HG03442 (cell line): ENCODE data around the gene TIAM2.
"Not testable (repeated sequence)": the region's sequence is repeated elsewhere in the genome, so short reads cannot be mapped to it uniquely, and the experiment has no call there.

Source experiments
- ATAC-seq: cut with Tn5 transposase; IDR thresholded peaks from one replicate; pipeline ENCODE4 v1.9.1; 2021; ENCODE audit warnings: mild to moderate bottlenecking, moderate library complexity; ENCODE audit not compliant: unreplicated experiment

TIAM2 gene

GRCh38 chr6:155221086-155221485 is 226.0 kb downstream of the TIAM2 start:
- no peak for ATAC-seq

DNA sequence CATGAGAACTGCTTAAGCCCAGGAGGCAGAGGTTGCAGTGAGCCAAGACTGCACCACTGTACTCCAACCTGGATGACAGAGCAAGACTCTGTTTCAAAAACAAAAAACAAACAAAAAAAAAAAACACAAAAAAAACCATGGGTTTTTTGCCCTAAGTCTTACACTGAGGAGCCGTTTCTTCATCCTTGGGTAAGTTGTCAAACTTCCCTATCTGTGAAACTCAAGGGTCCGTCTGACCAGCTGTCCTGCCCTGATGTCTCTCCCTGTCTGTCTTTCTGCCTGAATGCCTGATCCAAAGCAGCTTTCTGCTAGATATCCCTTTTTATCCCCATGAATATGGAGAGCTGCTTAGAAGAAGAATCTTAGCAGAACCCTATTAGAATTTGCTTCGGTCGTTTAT is 227.4 kb downstream of the TIAM2 start:
- ATAC-seq: no peak

DNA sequence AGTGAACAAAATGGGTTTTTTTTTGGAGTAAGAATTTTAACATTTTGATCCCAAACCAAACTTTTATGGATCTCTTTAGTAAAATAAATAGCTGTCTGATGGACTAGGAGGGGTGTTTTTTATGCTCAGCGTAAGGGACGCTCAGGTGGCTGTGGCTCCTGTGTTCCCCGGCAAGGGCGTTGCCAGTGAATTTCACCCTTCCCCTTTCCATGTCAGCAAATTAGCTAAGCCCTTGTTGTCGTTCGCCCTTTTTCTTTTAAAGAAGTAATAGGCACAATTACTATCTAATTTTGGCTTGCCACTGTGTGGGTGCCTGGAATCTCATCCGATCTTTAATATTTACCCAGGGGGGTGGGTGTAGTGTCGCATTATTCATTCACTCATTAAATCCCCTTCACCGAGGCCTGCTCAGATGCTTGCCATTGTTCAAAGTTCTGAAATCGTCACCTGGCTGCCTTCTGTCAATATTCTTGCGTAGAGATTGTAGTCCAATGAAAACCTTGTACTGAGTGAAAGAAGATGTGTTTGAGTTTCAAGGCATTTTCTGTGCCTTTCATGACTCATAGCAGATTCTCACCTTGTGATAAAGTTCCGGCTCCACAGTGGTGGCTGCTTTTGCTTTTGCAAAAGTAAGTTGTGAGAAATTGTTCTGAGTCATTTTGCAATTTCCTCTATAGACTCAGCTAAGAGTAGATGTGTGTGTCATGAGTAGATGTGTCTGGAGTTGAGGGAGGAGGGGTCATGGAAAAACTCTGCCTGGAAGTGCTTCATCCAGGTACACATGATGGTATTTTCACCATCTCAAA is 228.7 kb downstream of the TIAM2 start:
- peak; percentile 96 for ATAC-seq

DNA sequence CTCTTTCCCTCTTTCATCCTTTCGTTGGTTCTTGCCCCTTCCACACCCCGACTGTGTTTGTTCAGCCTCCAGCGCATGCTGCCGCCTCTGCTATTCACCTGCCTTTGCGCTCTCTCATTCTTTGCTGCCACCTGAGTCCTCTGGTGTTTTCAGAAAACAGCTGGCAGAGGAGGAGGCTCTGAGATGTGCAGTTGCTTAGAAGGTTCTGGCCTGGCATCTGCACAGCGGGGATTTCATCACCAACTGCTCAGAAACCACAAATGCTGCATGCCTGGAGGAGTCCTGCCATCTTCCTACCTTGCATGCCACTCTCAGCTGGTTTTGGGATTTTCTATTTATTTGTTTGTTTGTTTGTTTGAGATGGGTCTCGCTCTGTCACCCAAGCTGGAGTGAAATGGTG is 229.5 kb downstream of the TIAM2 start:
- ATAC-seq: no peak

GRCh38 chr6:155227046-155227445 is 231.9 kb downstream of the TIAM2 start:
- no peak for ATAC-seq

DNA sequence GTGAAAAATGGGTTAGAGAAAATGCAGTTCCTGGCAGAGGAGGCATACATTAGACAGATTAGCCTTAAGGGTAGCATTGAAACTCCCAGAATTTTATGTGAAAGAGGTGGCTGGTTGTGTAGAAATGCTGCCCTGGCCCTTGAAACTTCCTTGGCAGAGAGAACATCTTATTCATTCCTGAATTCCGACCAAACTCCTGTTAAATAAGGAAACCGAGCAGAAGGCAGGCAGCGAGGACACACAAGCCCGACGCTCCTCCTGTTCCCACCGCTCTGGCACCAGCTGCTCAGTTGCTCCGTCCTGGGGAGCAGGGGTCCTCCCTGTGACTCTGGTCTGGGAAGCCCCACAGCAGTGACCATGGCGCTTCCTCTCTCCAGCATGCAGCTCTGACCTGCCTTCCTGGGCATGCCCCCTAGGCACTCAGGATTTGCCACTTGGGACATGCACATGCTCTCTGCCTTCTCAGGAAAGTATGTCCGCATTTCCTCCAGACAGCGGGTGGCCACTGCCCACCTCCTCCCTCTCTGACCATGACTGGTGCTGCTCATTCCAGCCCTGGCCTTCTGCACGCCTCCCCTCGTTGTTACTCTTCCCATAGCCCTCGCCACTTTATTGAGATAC is 233.5 kb downstream of the TIAM2 start:
- ATAC-seq: no peak

- ATAC-seq: not testable (repeated sequence)
Measured at GRCh38 chr6:155230975-155231374, 235.9 kb downstream of the TIAM2 start.

- no peak for ATAC-seq
Measured at GRCh38 chr6:155232848-155233247, 237.7 kb downstream of the TIAM2 start.

DNA sequence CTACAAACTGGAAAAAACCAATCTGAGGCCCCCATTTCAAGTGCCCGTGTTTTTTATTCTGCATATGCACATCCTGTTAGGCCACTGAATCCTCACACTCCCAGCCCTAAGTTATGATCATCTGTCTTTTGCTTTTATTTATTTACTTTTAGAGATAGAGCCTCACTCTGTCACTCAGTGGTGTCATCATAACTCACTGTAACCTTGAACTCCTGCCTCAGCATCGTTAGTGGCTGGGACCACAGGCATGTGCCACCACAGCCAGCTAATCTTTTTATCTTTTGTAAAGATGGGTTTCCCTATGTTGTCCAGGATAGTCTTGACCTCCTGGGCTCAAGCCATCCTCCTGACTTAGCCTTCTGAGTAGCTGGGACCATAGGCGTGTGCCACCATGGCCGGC is 239.1 kb downstream of the TIAM2 start:
- ATAC-seq: no peak

GRCh38 chr6:155234687-155235086 is 239.6 kb downstream of the TIAM2 start:
- no peak for ATAC-seq

DNA sequence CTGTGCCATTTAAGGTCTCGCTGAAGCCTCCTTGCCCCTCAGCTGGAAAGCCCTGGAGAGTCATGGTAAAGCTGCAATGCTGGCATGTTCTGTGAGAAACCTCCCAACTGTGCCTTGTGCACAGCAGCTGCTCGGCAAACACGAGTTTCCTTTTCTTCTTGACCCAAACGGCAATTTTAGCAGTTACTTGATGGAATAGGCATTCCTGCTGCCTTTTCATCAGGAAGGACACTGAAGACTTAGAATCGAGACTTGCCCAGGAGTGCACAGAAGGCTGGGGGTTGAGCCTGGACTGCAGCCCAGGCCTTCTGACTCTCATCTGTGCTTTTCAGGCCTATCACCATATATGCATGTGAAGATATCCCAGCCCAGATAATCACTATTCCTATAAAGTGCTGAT is 240.0 kb downstream of the TIAM2 start:
- no peak for ATAC-seq

- no peak for ATAC-seq
Measured at GRCh38 chr6:155237613-155238012, 242.5 kb downstream of the TIAM2 start.

GRCh38 chr6:155240905-155241600 is 245.9 kb downstream of the TIAM2 start:
- no peak for ATAC-seq

- no peak for ATAC-seq
Measured at GRCh38 chr6:155241966-155242365, 246.9 kb downstream of the TIAM2 start.

DNA sequence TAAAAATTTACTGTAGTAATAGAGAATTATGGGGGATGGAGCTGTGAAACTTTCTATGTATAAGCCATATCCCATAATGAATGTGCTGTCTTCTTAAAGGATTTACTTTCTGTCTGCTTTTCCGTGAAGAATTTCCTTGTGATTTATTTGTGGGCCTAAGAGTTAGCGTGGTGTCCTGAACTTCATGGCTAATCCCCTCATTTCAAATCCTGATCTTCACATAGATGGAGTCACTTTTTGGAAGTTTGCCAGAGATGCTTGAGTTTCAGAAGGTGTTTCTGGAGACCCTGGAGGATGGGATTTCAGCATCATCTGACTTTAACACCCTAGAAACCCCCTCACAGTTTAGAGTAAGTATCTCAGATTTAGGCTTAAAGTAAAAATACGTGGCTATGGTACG is 249.3 kb downstream of the TIAM2 start:
- ATAC-seq: no peak

DNA sequence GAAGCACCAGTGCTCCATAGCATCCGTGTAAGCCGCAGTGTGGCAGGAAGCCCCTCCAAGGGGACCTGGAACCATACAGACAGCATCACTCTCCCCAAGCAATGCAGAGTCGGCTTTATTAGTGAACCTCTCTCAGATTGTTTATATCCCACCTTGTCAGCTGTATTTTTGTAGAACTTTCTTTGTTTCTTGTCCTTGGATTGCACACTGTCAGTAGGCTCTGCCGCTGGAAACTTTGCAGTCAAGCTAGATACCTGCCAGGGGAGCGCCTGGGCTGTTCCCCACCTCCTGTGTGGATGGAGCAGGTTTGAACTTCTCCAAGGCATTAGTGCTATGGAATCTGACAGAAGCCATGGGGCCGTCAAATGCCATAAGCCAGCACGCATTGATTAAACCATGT is 250.1 kb downstream of the TIAM2 start:
- ATAC-seq: no peak

DNA sequence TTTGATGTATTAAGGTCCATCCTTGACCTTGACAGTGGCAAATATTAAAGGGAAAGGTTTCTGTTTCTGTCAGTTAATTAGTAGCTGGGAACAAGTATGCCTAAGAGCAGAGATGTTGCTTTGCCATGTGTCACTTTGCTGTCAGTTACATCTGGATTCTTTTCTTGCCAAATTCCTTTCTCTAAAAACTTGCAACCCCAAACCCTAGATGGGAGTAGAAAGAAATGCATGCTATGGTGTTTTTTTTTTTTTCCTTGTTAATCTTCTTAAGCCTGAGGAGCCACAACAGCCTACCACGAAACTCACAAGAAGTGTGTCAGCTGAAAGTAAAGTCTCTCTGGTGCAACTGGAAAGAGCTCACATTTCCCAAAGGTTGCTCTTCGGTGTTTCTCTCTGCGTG is 250.7 kb downstream of the TIAM2 start:
- ATAC-seq: no peak

DNA sequence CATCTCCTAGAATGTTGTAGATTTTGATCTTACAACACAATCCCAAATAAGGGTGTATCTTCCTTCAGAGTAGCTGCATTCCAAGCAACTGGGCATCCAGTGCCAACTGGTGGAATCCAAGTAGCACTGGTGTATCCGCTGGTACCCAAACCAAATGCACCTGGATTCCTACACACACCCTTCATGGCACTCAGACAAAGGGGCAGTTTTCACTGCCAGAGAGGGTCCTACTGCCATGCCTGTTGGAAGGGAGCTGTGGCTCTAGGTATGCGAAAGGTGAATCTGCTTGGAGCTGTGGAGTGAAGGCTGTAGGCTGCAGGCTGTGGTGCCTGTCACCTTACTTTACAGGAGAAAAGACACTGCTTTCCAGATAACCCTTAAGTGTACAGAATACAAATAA is 251.7 kb downstream of the TIAM2 start:
- no peak for ATAC-seq

DNA sequence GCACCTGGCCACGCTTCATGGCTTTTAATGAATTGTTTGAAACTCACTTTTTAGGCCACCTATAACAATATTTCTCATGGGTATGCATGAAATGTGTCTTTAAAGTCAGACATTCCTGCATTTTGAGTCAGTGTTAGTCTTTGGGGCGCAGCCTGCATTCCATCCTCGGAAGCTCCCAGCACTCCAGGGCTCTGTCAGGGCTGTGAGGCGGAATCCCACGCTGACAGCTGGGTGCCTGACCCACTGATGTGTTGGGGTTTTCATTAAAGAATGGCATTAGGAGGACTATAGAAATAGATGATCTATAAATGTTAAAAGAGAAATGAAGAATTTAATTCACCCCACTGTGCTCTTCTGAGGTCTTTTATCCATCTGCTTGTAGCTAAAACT is 252.5 kb downstream of the TIAM2 start:
- no peak for ATAC-seq

GRCh38 chr6:155248008-155249001 is 253.2 kb downstream of the TIAM2 start:
- ATAC-seq: peak; percentile 77
